ENCODE results near the gene BMAL1.

BMAL1 gene

DNA sequence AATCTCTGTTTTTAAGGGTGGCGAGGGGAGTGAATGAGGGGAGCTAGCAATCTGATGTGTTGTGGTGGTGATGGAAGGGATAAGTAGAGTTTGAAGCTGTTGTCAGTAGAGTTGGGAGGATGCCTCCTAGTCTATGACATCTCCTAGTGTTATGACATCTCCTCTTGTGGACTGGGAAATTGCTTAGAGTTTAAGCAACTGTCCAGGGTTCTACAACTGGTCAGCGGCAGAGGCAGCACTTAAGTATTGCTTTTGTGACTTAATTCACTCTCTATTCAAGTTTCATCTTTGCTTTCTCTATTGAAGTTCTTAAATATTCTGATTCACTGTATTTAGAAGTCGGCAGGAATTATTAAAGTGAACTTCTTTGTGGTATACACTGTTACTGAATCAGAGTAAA is 13.8 kb downstream of the BMAL1 start:
- no peak for DNase-seq (ENCODE audit: low spot score)

DNA sequence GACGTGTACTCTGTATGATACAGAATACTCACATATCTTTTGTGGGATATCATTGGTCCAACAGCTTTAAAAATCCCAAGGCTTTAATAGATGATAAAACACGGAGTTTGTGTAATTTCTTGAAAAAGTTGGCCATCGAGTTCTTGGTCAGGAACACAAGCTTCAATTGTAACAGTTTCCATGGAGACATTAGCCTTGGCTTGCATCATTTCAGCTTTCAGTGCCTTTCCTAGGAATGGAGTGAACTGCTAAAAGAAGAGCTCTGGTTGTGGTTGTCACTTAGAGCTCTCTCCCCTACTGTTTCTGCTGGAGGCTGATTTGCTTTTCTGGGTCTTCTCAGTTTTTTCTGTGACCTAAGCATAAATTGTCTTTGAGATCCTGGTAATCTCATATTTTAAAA is 14.2 kb downstream of the BMAL1 start:
- no peak for DNase-seq (ENCODE audit: low spot score)

DNA sequence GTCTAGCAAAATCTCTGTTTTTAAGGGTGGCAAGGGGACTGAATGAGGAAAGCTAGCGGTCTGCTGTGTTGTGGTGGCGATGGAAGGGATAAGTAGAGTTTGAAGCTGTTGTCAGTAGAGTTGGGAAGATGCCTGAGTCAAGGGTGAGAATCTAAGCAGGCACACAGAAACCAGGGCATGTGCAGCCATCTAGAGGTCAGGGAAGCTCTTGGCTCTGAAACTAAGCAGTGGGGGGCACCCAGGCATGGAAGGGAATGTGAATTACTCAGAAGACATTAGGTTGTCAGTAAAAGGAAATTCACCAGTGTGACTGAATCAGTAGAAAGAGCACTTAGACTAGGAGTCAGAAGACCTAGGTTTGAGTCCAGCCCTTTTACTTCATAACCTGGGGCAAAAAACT is 15.4 kb downstream of the BMAL1 start:
- no peak for DNase-seq (ENCODE audit: low spot score)

DNA sequence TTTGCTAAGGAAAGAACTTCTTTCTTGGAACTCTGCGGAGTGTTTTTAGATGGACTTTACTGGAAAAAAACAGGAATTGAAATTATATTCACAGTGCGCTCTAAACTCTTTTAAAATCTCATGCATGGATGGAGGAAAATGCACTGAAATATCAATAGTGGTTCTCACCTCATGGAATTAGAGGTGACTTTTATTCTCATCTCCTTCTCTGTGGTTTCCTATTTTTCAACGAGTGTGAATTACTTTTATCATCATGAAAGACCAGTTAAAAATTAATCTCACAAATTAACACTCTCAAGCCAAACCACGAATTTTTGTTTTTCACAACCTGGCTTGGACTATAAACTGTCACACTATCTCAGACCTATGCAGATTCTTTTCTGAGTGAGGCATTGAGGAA is 16.6 kb downstream of the BMAL1 start:
- DNase-seq (ENCODE audit: low spot score), result no peak

DNA sequence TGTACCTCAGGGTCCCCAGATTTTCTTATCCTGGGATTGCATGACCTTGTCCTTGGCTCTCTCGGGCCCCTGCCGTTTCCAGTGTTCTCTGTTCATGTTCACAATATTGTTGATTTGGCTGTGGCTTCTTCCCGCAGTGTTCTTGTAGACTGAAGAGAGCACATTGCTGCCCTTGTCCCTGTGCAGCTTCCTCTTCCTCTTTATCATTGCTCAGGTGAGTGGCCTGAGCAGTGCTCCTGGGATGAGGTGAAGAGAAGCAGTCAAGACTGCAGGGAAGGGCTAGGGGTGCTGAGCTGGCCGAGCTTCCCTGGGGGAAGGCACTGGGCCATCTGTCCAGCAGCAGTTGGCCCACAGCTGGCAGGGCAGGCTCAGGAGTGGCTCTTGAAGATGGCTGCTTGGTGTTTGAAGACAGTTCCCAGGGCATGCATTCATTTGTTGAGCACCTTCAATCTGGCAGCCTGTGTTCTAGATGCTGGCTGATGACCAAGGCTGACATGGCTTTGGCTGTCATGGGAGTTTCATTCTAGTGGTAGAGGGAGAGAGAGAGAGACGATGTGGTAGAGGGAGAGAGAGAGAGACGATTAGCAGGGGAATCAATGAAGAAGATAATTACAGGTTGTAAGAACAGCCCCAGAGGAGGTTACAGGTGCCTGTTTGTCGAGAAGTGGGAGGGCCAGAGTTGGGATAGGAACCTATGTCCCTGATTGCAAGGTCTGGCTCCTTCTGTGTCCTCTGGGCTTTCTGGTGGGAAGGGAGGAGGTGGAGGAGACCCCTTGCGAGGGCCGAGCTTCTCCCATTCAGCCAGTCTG is 17.4 kb downstream of the BMAL1 start:
- DNase-seq (ENCODE audit: low spot score), result no peak

DNA sequence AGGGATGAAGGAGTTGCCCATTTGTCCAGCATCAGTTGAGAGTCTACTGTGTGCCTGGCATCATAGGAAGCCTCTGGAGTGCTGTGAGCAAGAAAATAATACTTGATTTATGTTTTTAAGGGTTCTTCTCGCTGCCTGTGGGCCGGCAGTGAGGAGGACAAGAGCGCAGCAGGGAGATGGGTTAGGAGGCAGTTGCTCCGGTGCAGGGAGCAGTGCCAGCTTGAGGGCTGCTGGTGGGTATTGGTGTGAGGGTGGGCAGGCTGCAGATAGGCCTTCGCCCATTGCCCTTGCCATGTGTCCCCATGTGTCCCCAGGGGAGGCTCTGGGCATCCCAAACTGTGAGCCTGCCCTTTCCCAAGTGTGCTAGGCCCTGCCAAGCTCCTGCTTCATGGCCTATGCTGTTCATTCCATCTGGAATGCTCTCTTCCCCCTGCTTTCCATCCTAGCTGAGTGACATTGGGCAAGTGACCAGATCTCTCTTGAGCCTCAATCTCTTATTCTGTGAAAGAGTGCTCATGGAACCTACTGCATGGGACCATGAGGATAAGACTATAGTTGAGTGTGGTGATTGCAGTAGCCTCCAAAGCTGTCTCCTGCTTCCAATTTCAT is 19.8 kb downstream of the BMAL1 start:
- DNase-seq (ENCODE audit: low spot score), result no peak

DNA sequence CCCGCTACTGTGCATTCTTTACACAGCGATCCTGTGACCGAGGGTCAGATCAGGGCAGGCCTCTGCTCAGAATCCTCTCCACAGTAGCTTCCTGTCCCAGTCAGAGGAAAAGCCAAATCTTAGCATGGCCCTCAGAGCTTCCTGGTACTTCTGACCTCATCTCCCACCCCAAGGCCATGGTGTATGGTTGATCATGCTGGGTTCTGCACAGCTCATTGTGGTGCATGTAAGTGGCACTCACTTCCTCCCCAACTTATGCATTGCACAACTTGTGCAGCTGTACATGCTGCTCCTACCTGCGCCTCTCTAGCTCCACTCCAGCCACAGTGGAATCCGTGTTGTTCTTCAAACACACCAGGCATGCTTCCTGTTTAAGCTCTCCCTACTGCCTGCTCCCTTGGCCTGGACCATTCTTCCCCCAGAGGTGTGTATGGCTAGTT is 20.3 kb downstream of the BMAL1 start:
- no peak for DNase-seq (ENCODE audit: low spot score)

DNA sequence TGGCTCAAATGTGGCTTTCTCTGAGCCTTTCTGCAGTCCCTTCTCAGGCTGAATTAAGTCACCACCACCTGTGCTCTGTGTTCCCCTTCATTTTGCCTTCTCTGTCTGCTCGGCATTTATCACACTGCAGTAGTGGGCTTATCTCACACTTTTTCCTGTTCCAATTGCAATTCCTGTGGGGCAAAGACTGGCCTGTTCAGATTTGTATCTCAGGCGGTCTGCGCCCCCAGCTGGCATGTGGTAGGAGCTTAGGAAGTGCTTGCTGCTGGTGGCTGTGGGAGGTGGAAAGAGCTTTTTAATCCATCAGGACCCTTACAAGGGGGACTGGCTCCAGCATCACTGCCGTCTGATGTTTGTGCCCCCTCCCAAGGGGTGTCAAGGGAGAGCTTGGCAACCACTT is 21.2 kb downstream of the BMAL1 start:
- DNase-seq (ENCODE audit: low spot score), result no peak

DNA sequence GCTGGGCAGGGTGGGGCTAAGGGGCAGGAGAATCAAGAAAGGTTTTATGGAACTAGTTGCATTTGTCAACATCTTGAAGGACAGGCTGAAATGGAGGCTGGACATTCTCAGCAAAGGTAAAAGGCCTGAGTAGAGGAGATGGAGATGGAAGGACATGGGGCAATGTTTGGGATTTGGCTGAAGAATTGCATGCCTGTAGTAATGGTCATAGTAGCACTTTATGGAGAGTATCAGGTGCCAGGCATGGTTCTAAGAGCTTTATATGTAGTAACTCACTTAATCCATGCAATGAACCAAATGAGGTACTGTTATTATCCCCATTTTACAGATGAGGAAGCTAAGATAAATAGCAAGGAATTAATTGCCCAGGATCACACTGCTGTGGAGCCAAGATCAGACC is 23.9 kb downstream of the BMAL1 start:
- no peak for DNase-seq (ENCODE audit: low spot score)

DNA sequence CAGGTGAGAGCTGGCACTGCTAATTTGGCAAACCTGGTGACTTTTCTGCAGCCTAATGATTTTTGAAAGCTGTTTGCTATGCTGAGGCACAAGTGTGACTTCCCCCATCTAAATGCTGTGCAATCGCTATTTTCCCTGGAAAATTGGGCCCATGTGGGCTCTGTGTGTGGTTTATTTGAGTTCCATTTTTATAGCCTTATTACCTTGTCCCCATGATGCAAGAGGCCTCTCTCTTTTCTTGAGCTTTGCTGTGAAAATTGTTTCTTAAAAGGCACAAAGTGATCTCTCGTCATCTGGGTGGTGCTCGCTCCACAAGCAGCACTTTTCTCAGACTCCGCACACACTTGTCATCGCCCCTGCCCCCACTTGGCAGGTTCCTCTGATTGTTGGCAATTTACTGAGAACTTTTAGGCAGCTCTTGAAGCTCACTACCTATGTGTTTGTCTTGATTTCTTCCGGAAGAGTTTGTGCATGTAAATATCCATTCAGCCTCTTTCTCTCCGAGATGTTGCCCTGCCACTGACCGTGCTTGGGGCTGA is 24.9 kb downstream of the BMAL1 start:
- DNase-seq (ENCODE audit: low spot score), result no peak

DNA sequence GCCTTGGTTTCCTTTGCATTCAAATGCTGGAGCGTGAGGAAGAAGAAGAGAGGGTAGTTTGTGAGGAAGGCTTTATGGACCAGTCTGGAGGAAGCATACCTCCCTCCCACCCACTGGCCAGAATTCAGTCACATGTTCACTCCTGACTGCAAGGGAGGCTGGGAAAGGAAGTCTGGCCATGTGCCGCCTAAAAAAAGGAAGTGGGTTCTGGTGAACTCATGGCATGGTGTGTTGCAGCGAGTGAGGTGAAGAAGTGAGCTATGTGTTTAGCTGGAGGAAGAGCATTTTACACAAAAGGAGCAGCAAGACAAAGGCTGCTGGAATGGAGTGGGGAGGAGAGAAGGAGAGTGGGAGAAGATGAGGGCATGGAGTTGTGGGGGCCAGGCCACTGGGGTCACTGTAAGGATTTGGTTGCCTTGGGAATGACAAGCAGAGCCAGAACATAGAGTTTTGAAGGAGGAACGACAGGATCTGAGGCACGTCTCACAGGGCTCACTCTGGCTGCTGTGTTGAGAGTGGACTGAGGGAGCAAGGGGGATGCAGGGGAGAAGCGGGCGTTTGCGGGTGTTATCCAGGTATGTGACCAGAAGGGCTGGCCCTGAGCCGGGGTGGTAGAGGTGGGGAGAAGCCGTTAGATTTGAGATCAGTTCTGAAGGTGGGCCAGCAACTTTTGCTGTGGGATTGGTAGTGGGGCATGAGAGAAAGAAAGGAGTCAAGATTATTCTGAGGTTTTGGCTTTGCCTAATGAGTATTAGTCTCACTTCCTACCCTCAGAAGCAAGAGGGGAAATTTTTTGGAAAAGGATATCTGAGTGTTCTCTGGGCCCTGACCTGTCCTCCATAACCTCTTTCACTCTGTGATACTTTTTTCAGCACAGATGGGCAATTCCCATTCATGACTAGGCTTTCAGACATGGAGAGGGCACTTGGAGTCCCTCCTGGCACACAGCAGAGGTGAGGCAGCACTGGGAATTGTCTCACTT is 26.4 kb downstream of the BMAL1 start:
- DNase-seq (ENCODE audit: low spot score), result no peak

DNA sequence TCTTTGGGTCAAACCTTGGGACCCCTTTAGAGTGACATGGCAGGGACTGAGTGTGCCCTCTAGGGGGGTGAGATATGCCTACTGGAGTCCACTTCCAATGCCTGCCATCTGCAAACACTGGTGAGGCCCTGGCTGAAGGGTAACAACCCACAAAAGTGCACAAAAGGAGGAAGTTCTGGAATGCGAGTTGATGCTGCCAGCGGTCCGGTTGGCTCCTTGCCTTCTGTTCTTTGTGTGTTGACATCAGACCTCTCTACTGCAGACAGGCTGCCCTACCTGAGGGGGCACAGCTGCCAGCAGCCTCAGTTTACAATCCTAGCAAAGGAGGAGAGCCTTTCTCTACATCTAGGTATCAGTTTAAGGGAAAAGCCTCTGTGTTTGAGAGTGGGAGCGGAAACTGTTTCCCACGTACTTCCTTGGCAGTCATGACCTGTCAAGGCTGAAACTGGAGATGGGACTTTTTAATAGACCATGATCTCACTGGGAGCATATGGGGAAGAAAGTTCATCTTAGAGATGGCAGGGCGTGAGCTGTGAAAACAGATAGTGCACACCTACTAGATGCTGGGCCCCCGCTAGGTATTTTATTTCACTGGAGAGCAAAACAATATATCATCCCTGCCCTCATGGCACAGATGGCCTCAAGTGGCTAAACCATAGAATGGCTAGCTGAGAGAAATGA is 27.2 kb downstream of the BMAL1 start:
- DNase-seq (ENCODE audit: low spot score), result no peak

DNA sequence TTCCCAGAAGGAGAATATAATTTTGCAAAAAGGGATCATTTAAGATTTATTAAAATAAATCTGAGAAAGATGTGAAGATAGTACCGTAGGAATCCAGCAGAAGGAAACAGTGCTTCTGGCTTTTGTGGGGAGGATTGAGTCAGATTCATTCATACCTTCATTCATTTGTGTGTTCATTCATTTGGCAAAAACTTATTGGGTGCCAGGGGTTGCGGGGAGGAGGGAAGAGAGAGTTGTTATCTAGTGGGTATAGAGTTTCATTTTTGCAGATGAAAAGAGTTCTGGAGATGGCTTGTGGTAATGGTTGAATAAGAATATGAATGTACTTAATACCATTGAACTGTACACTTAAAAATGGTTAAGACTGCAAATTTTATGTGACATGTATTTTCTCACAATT is 31.1 kb downstream of the BMAL1 start:
- no peak for DNase-seq (ENCODE audit: low spot score)

DNA sequence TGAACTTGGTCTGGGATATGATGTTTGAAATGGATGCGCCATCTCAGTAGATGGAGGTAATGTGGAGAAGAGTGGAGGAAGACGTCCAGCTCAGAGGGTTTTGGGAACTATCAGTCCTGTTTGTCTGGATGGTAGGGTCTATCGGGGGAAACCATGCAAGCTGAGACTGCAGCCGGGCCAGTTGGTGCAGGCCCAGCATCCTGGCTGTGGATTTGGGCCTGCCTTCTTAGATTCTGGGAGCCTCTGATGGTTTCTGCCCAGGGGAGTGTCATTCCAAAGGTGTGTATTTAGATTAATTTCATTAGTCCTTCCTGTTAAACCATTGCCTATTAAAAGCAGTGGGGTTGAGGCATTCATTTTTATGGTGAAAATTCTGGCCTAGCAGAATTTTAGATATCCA is 31.6 kb downstream of the BMAL1 start:
- no peak for DNase-seq (ENCODE audit: low spot score)

DNA sequence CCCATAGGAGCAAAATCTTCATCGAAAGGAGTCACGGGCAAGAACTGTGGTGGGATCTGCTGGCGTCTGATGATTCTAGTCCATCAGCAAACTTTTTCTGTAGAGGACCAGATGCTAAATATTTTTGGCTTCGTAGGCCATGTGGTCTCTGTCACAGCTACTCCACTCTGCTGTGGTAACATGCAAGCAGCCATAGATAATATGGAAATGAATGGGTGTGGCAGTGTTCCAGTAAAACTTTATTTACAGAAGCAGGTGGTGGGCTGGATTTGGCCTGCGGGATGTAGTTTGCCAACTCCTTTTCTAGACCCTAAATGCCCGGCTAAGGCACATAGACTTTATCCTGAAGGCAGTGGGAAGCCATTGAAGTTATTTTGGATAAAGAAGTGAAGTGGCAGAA is 32.9 kb downstream of the BMAL1 start:
- DNase-seq (ENCODE audit: low spot score), result no peak

DNA sequence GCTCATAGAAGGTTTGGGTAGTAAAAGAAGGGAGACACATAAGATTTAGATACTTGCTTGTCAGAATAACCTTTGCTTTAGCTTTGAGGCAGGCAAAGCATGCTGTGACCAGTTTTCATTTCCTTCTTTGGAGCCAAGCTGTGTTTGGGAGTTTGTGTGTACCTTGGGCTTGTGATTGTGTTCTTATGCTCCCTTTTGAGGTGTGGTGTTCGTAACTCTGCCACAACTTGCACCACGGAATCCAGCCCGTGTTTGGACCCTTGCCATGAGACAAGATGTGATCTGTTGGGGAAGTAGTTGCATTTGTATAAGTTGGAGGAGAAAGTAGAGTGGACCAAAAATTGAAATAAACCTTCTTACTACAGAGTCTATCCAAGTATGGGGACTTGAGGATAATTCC is 34.0 kb downstream of the BMAL1 start:
- no peak for DNase-seq (ENCODE audit: low spot score)

DNA sequence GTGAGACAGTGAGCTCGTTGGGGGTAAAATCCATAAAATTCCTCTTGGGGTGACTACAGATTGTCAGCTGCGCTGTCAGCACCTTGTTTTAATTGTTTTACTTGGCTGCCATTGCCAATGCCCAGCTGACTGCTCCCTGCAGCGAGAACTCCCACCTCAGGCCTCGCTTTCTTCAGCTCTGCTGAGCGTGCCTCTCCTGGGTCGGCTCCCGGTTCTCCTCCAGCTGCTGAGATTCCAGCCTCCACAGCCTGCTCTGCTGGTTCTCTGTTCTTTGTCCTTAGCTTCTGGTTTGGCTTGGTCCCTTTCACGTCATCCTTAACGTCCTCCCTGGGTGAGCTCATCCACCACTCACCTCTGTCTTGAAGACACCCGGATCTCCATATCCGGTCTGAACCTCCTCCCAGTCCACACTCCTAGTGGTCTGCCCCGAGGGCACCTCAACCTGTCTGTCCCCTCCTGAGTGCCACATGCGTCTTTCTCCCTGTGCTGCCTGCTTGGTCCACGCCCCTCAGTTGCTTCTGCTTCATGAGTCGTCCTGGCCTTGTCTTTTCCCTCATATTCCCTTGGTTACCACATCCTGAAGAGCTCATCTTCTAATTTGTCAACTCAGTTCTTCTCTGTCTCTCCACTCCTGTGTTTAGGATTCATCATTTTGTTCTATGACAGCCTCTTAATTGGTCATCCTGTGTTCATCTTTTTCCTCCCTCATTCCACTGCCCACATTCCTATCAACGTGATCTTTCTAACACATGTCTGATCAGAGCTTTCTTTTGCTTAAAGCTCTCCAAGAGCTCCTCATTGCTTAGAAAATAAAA is 35.6 kb downstream of the BMAL1 start:
- DNase-seq (ENCODE audit: low spot score), result no peak

DNA sequence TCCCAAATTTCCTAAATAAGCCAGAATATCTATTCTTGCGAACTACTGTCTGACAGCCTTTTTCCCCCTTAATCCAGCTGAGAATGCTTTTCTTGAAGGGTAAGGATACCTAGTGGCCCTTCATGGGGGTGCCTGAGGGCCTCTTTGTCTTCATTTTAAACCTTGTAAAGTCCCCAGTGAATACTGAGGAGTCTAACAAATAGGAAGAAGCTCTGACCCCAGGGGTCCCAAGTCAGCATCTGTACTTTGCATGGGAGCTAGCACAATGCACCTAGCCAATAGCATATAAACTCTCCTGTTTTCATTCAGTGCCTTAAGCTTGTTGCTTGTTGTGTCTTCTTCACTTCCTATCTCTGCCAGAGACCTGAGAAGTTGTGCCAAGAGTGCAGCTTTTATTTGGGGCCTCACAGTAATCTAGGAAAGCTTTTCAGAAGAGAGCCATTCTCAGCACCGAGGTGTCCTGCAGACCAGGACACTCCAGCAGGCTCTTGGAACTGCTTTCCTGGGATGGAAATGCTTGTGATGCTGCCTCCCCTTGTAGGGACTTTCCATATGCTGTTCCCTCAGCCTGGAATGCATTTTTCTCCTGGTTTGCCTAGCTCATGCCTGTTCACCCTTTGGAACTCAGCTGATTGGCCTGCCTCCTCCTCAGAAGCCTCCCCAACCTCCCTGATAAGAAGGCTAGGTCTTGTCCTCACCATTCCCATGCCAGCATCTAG is 37.2 kb downstream of the BMAL1 start:
- DNase-seq (ENCODE audit: low spot score), result no peak

DNA sequence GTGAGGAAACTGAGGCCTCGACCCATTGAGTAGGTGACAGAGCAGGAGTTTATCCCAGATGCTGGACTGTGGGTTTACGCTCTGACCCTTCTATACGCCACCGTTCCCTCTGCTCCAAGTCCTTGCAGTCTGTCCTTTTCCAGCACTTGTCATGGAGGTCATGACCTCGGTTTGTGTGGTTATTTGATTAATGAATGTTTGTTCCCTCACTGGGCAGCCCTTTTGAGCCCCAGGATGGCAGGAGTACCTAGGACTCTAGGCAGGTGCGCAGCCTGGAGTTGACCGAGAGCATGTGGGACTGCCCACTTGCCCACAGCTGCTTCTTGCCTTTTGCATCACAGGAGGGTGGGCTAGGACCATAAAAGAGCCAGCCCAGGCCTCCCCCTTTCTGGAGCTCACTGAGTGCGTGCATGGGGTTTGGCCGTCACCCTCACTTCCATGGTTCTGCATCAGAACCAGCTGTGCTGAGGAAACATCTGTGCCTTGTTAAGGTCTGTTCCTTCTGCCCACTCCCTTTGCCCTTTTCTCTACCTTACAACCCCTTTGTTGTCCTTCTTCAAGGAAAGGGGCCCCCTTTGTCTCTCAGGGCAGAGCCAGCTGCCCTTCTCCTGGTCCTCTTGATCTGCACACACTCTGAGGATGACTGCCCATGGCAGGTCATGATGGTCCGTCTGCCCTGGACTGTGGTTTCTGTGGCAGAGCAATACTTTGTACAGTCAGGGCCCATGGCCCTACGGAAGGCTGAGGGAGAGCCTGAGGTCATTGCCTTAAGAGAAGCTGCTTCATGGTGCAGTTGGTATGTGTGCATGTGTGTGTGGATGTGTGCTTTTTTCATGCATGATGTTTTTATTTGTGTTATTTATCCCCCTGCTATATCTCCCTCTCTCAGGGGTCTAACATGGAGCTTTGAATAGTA is 38.2 kb downstream of the BMAL1 start:
- no peak for DNase-seq (ENCODE audit: low spot score)

All from ecto neural progenitor cell (in vitro differentiated cells).